HG02642 (cell line): ENCODE results near the gene OTUD1.

Source experiments
- ATAC-seq: cut with Tn5 transposase; IDR thresholded peaks from one replicate; pipeline ENCODE4 v1.9.1; 2021; ENCODE audit warnings: mild to moderate bottlenecking; ENCODE audit not compliant: unreplicated experiment, poor library complexity

Gene OTUD1

GRCh38 chr10:23419655-23420329 is 19.1 kb upstream of the OTUD1 start:
- no peak for ATAC-seq

- ATAC-seq, result no peak
Measured at GRCh38 chr10:23421397-23421796, 17.5 kb upstream of the OTUD1 start.

DNA sequence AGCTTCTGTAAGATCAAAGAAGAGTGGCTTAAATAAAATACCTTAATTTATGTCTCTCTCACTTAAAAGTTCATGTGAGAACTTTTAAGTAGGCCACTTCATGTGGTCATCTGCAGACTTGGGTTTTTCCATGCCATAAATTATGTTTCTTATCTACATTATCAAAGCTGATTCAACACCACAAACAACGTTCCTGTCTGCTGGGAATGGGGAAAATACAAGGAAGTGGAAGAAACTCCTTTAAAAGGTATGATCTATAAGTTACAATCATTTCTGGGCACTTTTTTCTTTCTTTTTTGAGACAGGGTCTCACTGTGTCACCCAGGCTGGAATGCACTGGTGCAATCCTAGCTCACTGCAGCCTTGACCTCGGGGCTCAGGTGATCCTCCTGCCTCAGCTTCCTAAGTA is 16.9 kb upstream of the OTUD1 start:
- ATAC-seq, result no peak

DNA sequence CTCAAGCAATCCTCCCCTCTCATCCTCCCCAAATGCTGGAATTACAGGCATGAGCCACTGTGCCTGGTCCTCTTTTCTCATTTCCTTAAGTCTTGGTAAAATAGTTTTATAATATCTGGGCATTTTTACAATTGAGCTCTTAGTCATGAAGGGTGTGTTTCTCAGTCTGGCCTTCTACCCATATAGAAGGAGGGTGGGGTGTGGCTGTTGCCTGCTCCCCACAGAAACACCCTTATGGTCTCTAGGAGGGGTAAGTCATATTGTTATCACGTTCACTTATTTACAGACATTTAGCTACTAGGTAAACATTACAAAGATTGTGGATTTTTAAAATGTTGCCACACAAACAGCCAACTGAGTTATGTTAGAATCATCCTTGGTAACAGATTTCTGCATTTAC is 6.7 kb upstream of the OTUD1 start:
- no peak for ATAC-seq

GRCh38 chr10:23432639-23433038 is 6.2 kb upstream of the OTUD1 start:
- no peak for ATAC-seq

DNA sequence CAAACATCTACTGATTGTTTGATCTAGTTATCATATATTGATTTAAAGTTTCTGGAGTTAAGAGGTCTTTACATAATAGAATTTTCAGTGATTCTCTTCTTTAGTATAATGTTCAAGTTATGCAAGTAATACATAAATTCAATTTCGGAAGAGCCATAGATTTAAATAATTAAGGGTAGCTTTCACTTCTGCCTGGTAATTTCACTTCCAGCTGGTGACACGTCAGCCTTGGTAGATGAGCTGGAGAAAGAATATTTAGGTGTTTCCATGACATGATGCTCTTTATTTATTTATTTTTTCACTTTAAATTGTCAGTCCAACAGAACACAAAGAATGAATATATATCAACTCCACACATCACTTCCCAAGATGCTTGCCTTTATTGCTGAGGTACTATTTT is 5.2 kb upstream of the OTUD1 start:
- ATAC-seq, result no peak

- no peak for ATAC-seq
Measured at GRCh38 chr10:23435378-23435777, 3.5 kb upstream of the OTUD1 start.

DNA sequence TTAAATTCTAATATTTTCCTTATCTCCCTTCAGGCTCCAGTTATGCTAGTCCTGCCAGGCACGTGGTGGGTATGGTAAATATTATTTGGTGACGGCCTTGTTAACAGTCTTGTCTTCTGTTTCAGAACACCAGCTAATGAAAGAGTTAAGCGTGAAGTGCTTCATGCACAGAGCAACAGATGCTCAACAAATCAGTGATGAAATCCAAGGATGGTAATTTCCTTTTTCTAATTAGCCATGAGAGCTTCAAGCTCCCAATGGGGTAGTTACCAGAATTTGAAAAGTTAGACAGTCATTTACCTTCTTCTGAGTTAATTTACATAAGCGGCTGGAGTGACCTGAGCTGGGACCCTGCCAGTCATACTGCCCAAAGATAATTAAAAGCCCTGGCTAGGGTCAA is 1.9 kb upstream of the OTUD1 start:
- no peak for ATAC-seq

DNA sequence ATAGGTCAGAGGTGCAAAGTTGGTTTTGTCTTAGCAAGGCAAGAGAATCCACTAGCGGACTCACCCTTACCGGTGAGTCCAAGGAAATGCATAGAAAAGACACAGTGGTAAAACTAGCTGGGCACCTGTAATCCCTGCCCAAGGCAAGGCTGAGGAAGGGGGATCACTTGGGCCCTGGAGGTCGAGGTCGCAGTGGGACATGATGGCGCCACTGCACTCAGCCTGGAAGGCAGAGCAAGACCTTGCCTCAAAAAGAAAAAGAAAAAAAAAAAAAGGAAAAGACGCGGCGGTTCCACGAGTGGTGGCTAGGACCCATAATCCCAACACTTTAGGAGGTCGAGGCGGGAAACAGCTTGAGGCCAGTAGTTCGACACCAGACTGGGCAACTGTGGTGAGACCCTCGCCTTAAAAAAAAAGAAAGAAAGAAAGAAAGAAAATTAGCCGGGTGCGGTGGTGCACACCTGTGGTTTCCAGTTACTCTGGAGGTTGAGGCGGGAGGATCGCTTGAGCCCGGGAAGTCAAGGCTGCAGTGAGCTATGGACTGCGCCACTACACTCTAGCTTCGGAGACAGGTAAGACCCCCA is 820 bp upstream of the OTUD1 start:
- no peak for ATAC-seq

GRCh38 chr10:23439452-23439960 is 631 bp downstream of the OTUD1 start:
- ATAC-seq, result peak; percentile 16

DNA sequence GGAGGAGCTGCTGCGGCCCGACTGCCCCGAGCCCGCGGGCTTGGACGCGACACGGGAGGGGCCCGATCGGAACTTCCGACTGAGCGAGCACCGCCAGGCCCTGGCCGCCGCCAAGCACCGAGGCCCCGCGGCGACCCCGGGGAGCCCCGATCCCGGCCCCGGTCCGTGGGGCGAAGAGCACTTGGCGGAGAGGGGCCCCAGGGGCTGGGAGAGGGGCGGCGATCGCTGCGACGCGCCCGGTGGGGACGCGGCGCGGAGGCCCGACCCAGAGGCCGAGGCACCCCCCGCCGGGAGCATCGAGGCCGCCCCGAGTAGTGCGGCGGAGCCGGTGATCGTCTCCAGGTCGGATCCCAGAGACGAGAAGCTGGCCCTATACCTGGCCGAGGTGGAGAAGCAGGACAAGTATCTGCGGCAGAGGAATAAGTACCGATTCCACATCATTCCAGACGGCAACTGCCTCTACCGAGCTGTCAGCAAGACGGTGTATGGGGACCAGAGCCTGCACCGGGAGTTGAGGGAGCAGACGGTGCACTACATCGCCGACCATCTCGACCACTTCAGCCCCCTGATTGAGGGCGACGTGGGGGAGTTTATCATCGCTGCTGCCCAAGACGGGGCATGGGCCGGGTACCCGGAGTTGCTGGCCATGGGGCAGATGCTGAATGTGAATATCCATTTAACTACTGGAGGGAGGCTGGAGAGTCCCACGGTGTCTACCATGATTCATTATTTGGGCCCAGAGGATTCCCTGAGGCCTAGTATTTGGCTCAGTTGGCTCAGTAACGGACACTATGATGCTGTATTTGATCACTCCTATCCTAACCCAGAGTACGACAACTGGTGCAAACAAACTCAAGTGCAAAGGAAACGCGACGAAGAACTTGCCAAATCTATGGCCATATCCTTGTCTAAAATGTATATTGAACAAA is 1.4 kb downstream of the OTUD1 start:
- peak; percentile 21 for ATAC-seq

DNA sequence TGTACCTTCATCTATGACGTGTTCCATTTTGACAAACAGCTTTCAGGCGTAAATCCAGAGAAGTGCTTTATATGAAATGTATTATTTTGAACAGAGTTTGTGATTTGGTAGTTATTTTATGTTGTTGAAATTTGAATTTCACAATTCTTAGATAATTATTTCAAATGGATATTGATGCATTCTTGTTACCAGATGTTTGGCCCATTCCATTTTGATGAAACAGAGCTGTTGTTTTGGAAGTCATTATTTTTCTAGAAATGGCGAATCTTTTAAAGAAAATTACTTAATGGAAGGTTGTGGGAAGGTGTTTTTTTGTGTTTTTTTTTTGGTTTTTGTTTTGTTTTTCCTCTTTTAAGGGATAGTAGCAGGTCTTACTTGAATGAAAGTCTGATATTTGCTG is 2.4 kb downstream of the OTUD1 start:
- ATAC-seq, result no peak

DNA sequence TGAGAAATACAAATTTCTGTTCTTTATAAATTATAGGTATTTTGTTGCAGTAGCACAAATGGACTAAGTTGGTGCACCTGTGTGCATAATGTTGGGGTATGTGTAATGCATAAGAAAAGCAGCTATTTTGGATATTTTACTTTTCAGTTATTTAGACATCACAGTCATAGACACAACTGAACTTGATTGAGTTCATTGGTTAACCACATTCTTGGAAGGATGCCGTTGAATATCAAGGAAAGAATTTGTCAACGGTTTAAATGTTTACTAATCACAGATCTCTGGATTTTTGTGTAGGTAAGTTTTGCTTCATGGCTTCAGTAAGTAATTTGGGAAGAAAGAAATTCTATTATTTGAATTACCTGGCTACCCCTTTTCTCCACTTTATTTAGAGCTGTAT is 4.1 kb downstream of the OTUD1 start:
- no peak for ATAC-seq

DNA sequence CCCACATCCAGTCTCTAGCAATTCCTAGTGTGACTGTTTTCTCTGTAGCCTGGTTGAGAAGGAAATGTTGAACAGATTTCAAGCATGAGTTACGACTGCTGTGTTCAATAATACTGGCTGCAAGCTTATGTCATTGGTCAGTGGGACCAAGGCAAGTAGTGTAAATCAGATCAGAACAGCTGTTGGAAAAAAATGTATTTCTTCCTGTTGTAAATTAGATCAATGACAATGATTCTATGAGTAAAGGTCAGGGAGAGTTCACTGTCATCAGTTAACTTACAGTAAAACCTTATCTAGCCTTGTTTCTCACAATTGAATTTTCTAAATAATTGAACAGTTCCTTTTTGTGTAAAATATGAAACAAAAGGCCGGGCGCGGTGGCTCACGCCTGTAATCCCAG is 6.7 kb downstream of the OTUD1 start:
- ATAC-seq, result no peak

GRCh38 chr10:23448323-23448722 is 9.4 kb downstream of the OTUD1 start:
- ATAC-seq, result no peak

DNA sequence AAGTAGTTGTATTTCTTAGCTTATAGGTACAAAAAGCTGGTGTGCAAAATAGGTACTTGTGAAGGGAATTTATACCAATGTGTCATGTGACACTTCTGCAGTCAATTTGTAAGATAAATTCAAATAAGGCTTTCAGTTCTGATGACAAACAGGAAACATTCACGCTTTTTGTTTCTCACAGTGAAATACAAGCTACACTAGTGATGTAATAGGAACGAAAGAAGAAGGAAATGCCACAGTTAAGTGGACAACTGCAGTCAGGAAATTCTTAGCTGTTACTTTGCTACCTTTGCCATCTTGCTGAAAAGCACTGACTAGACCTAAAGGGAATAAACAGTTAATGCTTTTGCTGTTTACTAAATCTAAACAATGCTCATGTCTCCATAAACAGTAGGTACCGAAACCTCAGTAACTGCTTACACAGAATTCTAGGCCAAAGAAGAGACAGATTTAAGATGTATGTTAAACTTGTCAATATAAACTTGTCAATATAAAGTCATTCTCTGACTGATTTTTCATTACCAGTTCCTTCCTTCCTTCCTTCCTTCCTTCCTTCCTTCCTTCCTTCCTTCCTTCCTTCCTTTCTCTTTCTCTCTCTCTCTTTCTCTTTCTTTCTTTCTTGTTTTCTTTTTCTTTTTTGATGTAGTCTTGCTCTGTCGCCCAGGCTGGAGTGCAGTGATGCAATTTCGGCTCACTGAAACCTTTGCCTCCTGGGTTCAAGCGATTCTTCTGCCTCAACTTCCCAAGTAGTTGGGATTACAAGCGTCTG is 10.1 kb downstream of the OTUD1 start:
- peak; percentile 90 for ATAC-seq

- no peak for ATAC-seq
Measured at GRCh38 chr10:23452033-23452655, 13.3 kb downstream of the OTUD1 start.

DNA sequence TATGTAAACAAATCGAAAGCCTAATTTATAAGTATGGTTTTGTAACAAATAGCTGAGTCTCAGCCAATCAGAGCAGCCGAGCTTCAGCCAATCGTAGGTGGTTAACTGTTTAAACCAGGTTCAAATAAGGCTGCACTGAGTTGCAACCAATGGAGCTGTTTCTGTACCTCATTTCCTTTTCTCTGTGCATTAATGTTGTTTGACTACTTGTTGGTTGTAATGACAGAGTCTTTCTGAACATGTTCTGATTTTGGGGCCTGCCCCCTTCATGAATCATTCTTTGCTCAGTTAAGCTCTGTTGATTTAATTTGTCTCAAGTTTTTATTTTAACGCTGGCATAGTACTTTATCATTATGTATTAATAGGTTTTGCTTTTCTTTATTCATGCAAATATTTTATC is 14.6 kb downstream of the OTUD1 start:
- no peak for ATAC-seq

- ATAC-seq, result no peak
Measured at GRCh38 chr10:23457632-23458417, 18.9 kb downstream of the OTUD1 start.
